Adrenal gland (tissue), 12 donors: ENCODE measurements around the gene LIPT1. TPM values are rescaled to one million over a fixed set of nuclear protein-coding genes. Genes with fewer than 3 reads are reported as not detected.

ENCODE experiments used
- DNase-seq, 7 donors: peaks; one replicate each; pipeline ENCODE4 v3.0.0-alpha.2; 2019 to 2020
- H3K27ac ChIP-seq, 5 donors: fragments of 200-600 bp; sonication (generic) in 4 of 5; 1 replicate in 3 of 5; 2 replicates in 2 of 5; pipeline versions ENCODE4 v1.5.1 to v1.8.0; 2016 to 2020; ENCODE audit warnings: mild to moderate bottlenecking in 1 of 5
- H3K27me3 ChIP-seq: fragments of 200-600 bp; 2 replicates; pipeline ENCODE4 v1.8.0; 2021
- H3K36me3 ChIP-seq, 2 donors: fragments of 200-600 bp; replicated peaks in 1 of 2; 1 replicate in 1 of 2; 2 replicates in 1 of 2; pipeline versions ENCODE4 v1.5.1 to v1.8.0; 2018 to 2022
- H3K4me1 ChIP-seq, 2 donors: fragments of 200-600 bp; replicated peaks in 1 of 2; 1 replicate in 1 of 2; 2 replicates in 1 of 2; pipeline versions ENCODE4 v1.5.1 to v1.8.0; 2018 to 2021
- H3K4me3 ChIP-seq, 4 donors: fragments of 200-600 bp; sonication (generic) in 3 of 4; one replicate each; pipeline ENCODE4 v1.5.1; 2016 to 2018
- H3K9me3 ChIP-seq, 3 donors: fragments of 200-600 bp; sonication (generic) in 1 of 3; replicated peaks in 1 of 3; 1 replicate in 2 of 3; 2 replicates in 1 of 3; pipeline versions ENCODE4 v1.5.1 to v1.8.0; 2016 to 2021
- POLR2A ChIP-seq, 2 donors: fragments of 450-650 bp; IDR thresholded peaks; one replicate each; pipeline ENCODE4 v1.6.1; 2017; ENCODE audit warnings: antibody characterized with exemption in 2 of 2, mild to moderate bottlenecking in 2 of 2, moderate library complexity in 1 of 2
- WGBS, 4 donors: extraction: QIAGEN DNeasy Blood & Tissue Kit in 2 of 4; methylation state at CpG; one replicate each; pipeline versions ENCODE4 v1.1.5 to v1.1.7; 2013 to 2017; 5-methylcytosine and 5-hydroxymethylcytosine counted together
- intact Hi-C, 2 donors: fragments of 100-400 bp; cut with DNase I; formaldehyde crosslinking; loops; one replicate each; pipeline versions ENCODE4 v1.14.1 to v1.15.0; 2022 to 2023
- polyA plus RNA-seq, 3 donors: library from polyadenylated mRNA; stranded (reverse); fragments of 200-250 nt in 2 of 3; fragments of 350-450 nt in 1 of 3; fragmentation: Illumina TruSeq in 1 of 3; extraction: RNeasy Lipid Tissue Mini Kit (QIAGEN cat#74804) in 1 of 3; gene quantifications; one replicate each; pipeline ENCODE4 v1.2.3, GENCODE V29; 2013 to 2014
- total RNA-seq, 9 donors: library from RNA; depleted of rRNA in 4 of 9; stranded (reverse); fragments of >200 nt in 4 of 9; fragments of 120-200 nt in 1 of 9; fragmentation: NEBNext Ultra II Directional in 1 of 9; extraction: Animal tissue kit (Norgen Biotek cat#: 25700) in 1 of 9; gene quantifications; one replicate each; pipeline versions ENCODE4 v1.1.0 to v1.2.4, GENCODE V29; 2013 to 2023
- TF ChIP-seq, protein P1 (sequence below), 6 experiments: fragments of 450-650 bp in 4 of 6; fragments of 200-600 bp in 2 of 6; sonication (generic) in 1 of 6; IDR thresholded peaks; 1 replicate in 5 of 6; 2 replicates in 1 of 6; pipeline versions ENCODE4 v1.5.1 to v1.8.0; 2016 to 2021; ENCODE audit warnings: antibody characterized with exemption in 6 of 6, mild to moderate bottlenecking in 2 of 6, moderate library complexity in 1 of 6
- donor health status: healthy with polysubstance abuse.
- donor health status: Bipolar disorder and iron deficiency.
- donor health status: DM: yes; HTN: yes; CAD: no.
- donor health status: DM: no; HTN: no; CAD: no.
- donor health status: DM: no; HTN: no; CAD: no.
- donor health status: DM: yes; HTN: yes; CAD: no.

LIPT1 gene
- total and polyA plus RNA-seq, 12 donors, result 4.4 to 14.7 (median 9.5) TPM

- intact Hi-C loops, result loop anchor here in 1 of 2 donors (10.0 kb wide), 1 partner anchor 154 kb away; the partner anchor contains the start of genes EIF5B and TXNDC9
- Histone ChIP-seq H3K9me3 (no peaks in the 10 kb centered on the region), H3K36me3 (no peaks in the 10 kb centered on the region), H3K27me3 (no peaks in the 10 kb centered on the region), H3K27ac (peak within 1 kb of the TSS; percentile 15 to 90 (median 68)), H3K4me1 (peaks cover 22 to 44% of the 10 kb centered on the region in 2 donors), H3K4me3 (peak within 1 kb of the TSS; percentile 45 to 80 (median 59))
- TF ChIP-seq POLR2A (IDR thresholded peaks at IDR 0.05), result peak; percentile 65 to 84
- TF ChIP-seq, protein P1, sequence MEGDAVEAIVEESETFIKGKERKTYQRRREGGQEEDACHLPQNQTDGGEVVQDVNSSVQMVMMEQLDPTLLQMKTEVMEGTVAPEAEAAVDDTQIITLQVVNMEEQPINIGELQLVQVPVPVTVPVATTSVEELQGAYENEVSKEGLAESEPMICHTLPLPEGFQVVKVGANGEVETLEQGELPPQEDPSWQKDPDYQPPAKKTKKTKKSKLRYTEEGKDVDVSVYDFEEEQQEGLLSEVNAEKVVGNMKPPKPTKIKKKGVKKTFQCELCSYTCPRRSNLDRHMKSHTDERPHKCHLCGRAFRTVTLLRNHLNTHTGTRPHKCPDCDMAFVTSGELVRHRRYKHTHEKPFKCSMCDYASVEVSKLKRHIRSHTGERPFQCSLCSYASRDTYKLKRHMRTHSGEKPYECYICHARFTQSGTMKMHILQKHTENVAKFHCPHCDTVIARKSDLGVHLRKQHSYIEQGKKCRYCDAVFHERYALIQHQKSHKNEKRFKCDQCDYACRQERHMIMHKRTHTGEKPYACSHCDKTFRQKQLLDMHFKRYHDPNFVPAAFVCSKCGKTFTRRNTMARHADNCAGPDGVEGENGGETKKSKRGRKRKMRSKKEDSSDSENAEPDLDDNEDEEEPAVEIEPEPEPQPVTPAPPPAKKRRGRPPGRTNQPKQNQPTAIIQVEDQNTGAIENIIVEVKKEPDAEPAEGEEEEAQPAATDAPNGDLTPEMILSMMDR (IDR thresholded peaks at IDR 0.05), result no peak
- 0 to 1% (median 0%) methylated on average over 29 to 39 of the region's 39 CpGs for WGBS, 4 donors
- peak; percentile 90 to 98 (median 95) for DNase-seq
These were observed 26.2 kb downstream of the LIPT1 start, which contains the start of the genes MITD1 and MRPL30 for GRCh38 chr2:99180755-99181623. Gene MITD1, minus strand, starts transcription at chr2:99181058. Its CDS starts 77 bp downstream, at chr2:99180981. Gene MRPL30, plus strand, starts transcription at chr2:99181184. Its CDS starts 5,020 bp downstream, at chr2:99186204.

DNA sequence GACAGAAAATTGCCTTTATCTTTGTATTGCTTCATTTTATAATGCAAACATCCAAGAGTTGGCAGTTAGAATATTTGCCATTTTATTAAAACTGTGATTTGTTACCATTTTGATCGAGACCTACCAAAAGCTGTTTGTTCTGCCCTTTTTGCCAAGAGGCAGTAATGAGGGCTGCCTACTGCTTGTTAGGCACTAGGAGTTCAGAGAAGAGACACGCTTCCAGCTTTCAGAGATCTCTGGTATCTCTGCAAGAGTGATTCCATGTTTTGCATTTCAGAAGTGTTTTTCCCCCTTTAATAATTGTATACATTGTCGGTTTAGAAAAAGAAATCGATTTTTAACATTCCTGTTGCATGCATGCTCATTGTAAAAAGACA lies 26.8 kb downstream of the LIPT1 start:
- DNase-seq, result no peak
- Histone ChIP-seq H3K27me3 (no peaks in the 10 kb centered on the region), H3K4me1 (peaks cover 22 to 43% of the 10 kb centered on the region in 2 donors), H3K9me3 (no peaks in the 10 kb centered on the region), H3K27ac (peak overlapping the region; percentile 15 to 90 (median 68)), H3K36me3 (no peaks in the 10 kb centered on the region), H3K4me3 (peak overlapping the region in 3 of 4 donors; percentile 45 to 80 (median 52))
- 2 to 7% (median 5%) methylated on average over 4 of the region's 4 CpGs for WGBS, 4 donors
- intact Hi-C loops, result loop anchor here in 1 of 2 donors (10.0 kb wide), 1 partner anchor 153 kb away; the partner anchor contains the start of genes EIF5B and TXNDC9
- TF ChIP-seq, protein P1 (IDR thresholded peaks at IDR 0.05), result no peak
- no peak for TF ChIP-seq POLR2A (IDR thresholded peaks at IDR 0.05)

DNA sequence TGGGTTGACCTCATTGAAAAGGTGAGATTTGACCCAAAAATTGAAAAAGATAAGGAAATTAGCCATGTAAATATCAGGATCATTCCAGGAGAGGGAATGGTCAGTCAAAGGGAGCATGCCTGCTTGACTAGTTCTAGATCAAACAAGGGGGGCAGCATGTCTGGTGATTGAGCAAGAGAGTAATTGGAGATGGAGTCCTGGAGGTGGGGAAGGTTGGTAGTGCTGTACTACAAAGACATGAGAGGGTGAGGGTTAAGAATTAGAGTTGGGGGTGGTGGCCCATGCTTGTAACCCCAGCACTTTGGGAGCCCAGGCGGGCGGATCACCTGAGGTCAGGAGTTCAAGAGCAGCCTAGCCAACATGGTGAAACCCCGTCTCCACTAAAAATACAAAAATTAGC lies 28.3 kb downstream of the LIPT1 start:
- H3K4me1 ChIP-seq, result peaks cover 22 to 43% of the 10 kb centered on the region in 2 donors
- WGBS, 4 donors, result 94 to 98% (median 96%) methylated on average over 3 of the region's 3 CpGs

More for the DNA sequence above, 28.3 kb downstream of the LIPT1 start:
- Histone ChIP-seq H3K27me3 (no peaks in the 10 kb centered on the region), H3K4me3 (no peak overlapping the region), H3K9me3 (no peaks in the 10 kb centered on the region), H3K27ac (no peak overlapping the region), H3K36me3 (no peaks in the 10 kb centered on the region)
- no peak for TF ChIP-seq POLR2A (IDR thresholded peaks at IDR 0.05)
- TF ChIP-seq, protein P1 (IDR thresholded peaks at IDR 0.05), result no peak
- no peak for DNase-seq
- intact Hi-C loops, result loop anchor here in 1 of 2 donors (10.0 kb wide), 1 partner anchor 152 kb away; the partner anchor contains the start of genes EIF5B and TXNDC9
